Endothelial cell of umbilical vein (primary cell): Measurements from ENCODE around the gene ATRIP. TPM values are rescaled to one million over a fixed set of nuclear protein-coding genes. Genes with fewer than 3 reads are reported as not detected.

Experiments used
- BruUV-seq: library from RNA; stranded (reverse); fragments of 400-500 nt; replicated peaks from 2 replicates; lab custom pipeline; 2021; lab: Mats Ljungman, UMichigan
- CTCF ChIA-PET: fragments of 300-600, 350-600 bp; sonication (Branson Sonifier 250); formaldehyde crosslinking; loops from one replicate; lab custom pipeline; 2021; ENCODE audit warnings: antibody characterized with exemption, inconsistent platforms; lab: Charles Lee
- POLR2A ChIA-PET: fragments of 300-600, 350-600 bp; sonication (Branson Sonifier 250); formaldehyde crosslinking; loops from one replicate; lab custom pipeline; 2021; ENCODE audit warnings: antibody characterized with exemption, inconsistent platforms; lab: Charles Lee
- DNase-seq: peaks from one replicate; pipeline ENCODE4 v3.0.0-alpha.2; 2011; ENCODE audit warnings: low read depth, low spot score
- FAIRE-seq: peaks from 2 replicates; lab custom pipeline; 2011; peaks lifted over from hg19 to GRCh38; lab: Jason Lieb, UNC
- H2AFZ ChIP-seq: 2 replicates; pipeline ENCODE4 v1.6.0; 2012; ENCODE audit warnings: low read depth, low read length, control low read depth, inconsistent platforms
- H3K27ac ChIP-seq: 2 replicates; pipeline ENCODE4 v1.5.1; 2011; ENCODE audit warnings: low read depth, mild to moderate bottlenecking, control low read depth, low read length, moderate library complexity; ENCODE audit not compliant: insufficient read depth
- H3K27me3 ChIP-seq, 2 experiments: 2 replicates each; pipeline versions ENCODE4 v1.6.0 to v1.6.1; 2011; ENCODE audit warnings: low read length in 2 of 2, mixed read lengths in 1 of 2; ENCODE audit not compliant: control insufficient read depth in 2 of 2, insufficient read depth in 2 of 2
- H3K36me3 ChIP-seq, 2 experiments: 2 replicates in 1 of 2; 3 replicates in 1 of 2; pipeline ENCODE4 v1.5.1; 2011; ENCODE audit warnings: low read length in 2 of 2, mild to moderate bottlenecking in 1 of 2, moderate library complexity in 1 of 2; ENCODE audit not compliant: control insufficient read depth in 2 of 2, insufficient read depth in 2 of 2; ENCODE audit errors: extremely low read depth in 1 of 2
- H3K4me1 ChIP-seq: 3 replicates; pipeline ENCODE4 v1.5.1; 2011; ENCODE audit warnings: mild to moderate bottlenecking, low read length; ENCODE audit not compliant: control insufficient read depth, insufficient read depth; ENCODE audit errors: extremely low read depth
- H3K4me2 ChIP-seq: 2 replicates; pipeline ENCODE4 v1.6.1; 2011; ENCODE audit warnings: low read length, control low read depth, mixed read lengths; ENCODE audit not compliant: insufficient read depth
- H3K4me3 ChIP-seq, 3 experiments: fragments of 200-600 bp in 1 of 3; sonication (generic), shearing (Covaris generic) in 1 of 3; replicated peaks in 1 of 3; 2 replicates each; pipeline ENCODE4 v1.5.1; 2011 to 2016; ENCODE audit warnings: control low read depth in 3 of 3, low read length in 3 of 3, mild to moderate bottlenecking in 2 of 3, inconsistent platforms in 1 of 3, low read depth in 1 of 3, moderate library complexity in 1 of 3; ENCODE audit not compliant: insufficient read depth in 1 of 3
- H3K79me2 ChIP-seq: 2 replicates; pipeline ENCODE4 v1.6.0; 2012; ENCODE audit warnings: low read length, inconsistent platforms; ENCODE audit not compliant: control insufficient read depth, insufficient read depth
- H3K9ac ChIP-seq: replicated peaks from 2 replicates; pipeline ENCODE3; 2011; ENCODE audit warnings: low read length, control low read depth; ENCODE audit not compliant: insufficient read depth; ENCODE audit errors: extremely low read depth
- H3K9me1 ChIP-seq: replicated peaks from 3 replicates; pipeline ENCODE4 v1.6.0; 2011; ENCODE audit warnings: mild to moderate bottlenecking, low read length; ENCODE audit not compliant: control insufficient read depth, insufficient read depth; ENCODE audit errors: extremely low read depth
- H3K9me3 ChIP-seq: replicated peaks from 2 replicates; pipeline ENCODE4 v1.5.1; 2012; ENCODE audit warnings: low read length, inconsistent platforms; ENCODE audit not compliant: control insufficient read depth, insufficient read depth
- H4K20me1 ChIP-seq: replicated peaks from 2 replicates; pipeline ENCODE3; 2011; ENCODE audit warnings: mild to moderate bottlenecking, low read length; ENCODE audit not compliant: control insufficient read depth, insufficient read depth; ENCODE audit errors: extremely low read depth
- EZH2 ChIP-seq: IDR thresholded peaks from 2 replicates; pipeline ENCODE4 v1.6.1; 2012; ENCODE audit warnings: borderline replicate concordance, low read depth, mild to moderate bottlenecking, moderate library complexity, low read length, inconsistent platforms; ENCODE audit not compliant: severe bottlenecking
- FOS ChIP-seq: IDR thresholded peaks from 2 replicates; pipeline ENCODE4 v1.6.1; 2011; ENCODE audit warnings: mild to moderate bottlenecking, low read length, moderate library complexity, borderline replicate concordance; ENCODE audit not compliant: insufficient read depth
- GATA2 ChIP-seq: IDR thresholded peaks from 2 replicates; pipeline ENCODE4 v1.7.0; 2011; ENCODE audit warnings: low read depth, mild to moderate bottlenecking, moderate library complexity, mixed read lengths, low read length; ENCODE audit not compliant: insufficient read length, insufficient read depth
- JUN ChIP-seq: IDR thresholded peaks from 2 replicates; pipeline ENCODE4 v1.6.1; 2011; ENCODE audit warnings: borderline replicate concordance, low read depth; ENCODE audit not compliant: insufficient read length, insufficient read depth
- MYC ChIP-seq: IDR thresholded peaks from one replicate; pipeline ENCODE4 v1.6.1; 2011; ENCODE audit warnings: mild to moderate bottlenecking, low read depth, low read length
- POLR2A ChIP-seq: IDR thresholded peaks from 2 replicates; pipeline ENCODE4 v1.6.1; 2012; ENCODE audit warnings: low read depth, mild to moderate bottlenecking, control low read depth, low read length
- POLR2AphosphoS5 ChIP-seq: IDR thresholded peaks from 2 replicates; pipeline ENCODE4 v1.6.1; 2012; ENCODE audit warnings: low read depth, mild to moderate bottlenecking, control low read depth, low read length, moderate library complexity; ENCODE audit not compliant: insufficient read depth
- dilution Hi-C: fragments of 300-500 bp; cut with MboI; formaldehyde crosslinking; loops from one replicate; pipeline ENCODE4 v1.15.0; 2019; ENCODE audit warnings: low sequenced_read_pairs; ENCODE audit not compliant: extremely low pct_ligation_motif_present
- intact Hi-C: fragments of 100-400 bp; cut with micrococcal nuclease; formaldehyde crosslinking; loops from one replicate; pipeline ENCODE4 v1.10.0; 2022
- polyA plus RNA-seq, 4 experiments: library from polyadenylated mRNA; depleted of rRNA in 3 of 4; stranded (reverse) in 3 of 4; unstranded in 1 of 4; fragments of >200 nt; gene quantifications; 2 replicates each; pipeline versions ENCODE4 v1.2.1 to v1.2.3, GENCODE V29; 2011 to 2012; ENCODE audit warnings: missing spikeins in 1 of 4
- total RNA-seq: library from RNA; stranded (reverse); gene quantifications from 2 replicates; pipeline ENCODE4 v1.2.3, GENCODE V29; 2021
- TF ChIP-seq, protein P1 (sequence below): IDR thresholded peaks from 2 replicates; pipeline ENCODE4 v1.6.1; 2011; ENCODE audit not compliant: insufficient read depth, insufficient read length
- TF ChIP-seq, protein P2 (sequence below), 2 donors: IDR thresholded peaks; 1 replicate in 1 of 2; 2 replicates in 1 of 2; pipeline ENCODE4 v1.5.1; 2011; ENCODE audit warnings: low read length in 2 of 2, mild to moderate bottlenecking in 2 of 2, moderate library complexity in 2 of 2, control low read depth in 1 of 2, inconsistent platforms in 1 of 2, low read depth in 1 of 2; ENCODE audit not compliant: insufficient read depth in 1 of 2; ENCODE audit errors: extremely low read depth in 1 of 2

The ATRIP gene
- total and polyA plus RNA-seq, 2 donors (not counting 3 experiments of a cell fraction or from before 2014, with no cell fraction given): 10.6 to 14.7 TPM

DNA sequence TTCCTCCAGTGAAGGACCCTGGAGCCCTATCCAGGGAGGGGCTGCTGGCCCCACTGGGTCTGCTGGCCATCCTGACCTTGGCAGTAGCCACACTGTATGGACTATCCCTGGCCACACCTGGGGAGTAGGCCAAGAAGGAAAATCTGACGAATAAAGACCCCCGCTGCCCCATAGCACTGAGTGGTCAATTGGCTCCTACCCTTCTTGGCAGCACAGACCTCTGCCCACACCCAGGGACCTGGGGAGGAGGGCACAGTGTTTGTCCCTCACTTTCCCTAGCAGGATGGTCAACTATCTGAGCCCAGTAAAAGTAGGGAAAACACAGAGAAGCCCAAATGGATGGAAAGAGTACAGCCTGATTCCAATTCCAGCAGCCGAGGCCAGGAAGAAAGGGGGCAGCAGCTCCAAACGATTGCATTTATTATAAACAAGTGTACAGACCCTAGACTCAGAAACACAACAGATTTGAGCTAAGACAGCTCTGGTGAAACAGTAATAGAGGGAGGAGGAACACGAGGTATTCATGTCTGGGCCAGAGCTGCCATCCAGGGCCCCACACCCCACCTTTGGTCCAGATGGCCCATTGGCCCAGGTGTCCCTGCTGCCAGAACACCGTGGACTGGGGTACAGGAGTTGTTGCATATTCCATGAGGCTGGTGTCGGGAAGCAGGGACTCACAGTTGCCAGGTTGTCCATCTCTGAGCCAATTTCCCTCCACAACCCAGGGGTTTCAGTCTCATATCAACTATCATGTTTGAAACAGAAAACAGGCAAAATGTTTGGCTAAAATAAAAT is 21.1 kb downstream of the ATRIP start:
- H3K9ac ChIP-seq: peak overlapping the region; percentile 96
- peak overlapping the region; percentile 70 for H3K4me2 ChIP-seq
- no peak overlapping the region for H3K4me3 ChIP-seq

DNA sequence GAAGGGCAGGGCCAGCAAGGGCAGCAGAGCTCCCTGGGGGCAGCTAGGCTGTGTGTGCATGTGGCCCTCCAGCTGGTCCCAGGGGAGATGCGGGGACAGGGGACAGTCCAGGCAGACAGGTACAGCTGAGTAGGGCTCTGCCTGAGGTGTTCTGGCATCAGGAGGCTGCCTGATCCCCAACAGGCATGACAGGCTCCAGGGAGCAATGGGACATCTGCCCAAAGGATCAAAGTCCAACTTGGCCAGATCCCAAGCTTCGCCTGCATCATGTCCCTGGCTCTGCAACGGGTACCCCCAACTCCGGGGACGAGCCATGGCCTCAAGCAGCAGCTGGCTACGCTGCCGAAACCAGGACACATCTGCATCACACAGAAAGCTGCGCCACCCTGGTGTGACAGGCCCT is 21.8 kb downstream of the ATRIP start:
- H3K36me3 ChIP-seq: peaks cover 0 to 34% of the 10 kb centered on the region in 2 experiments
- H3K79me2 ChIP-seq: peaks cover 59% of the 10 kb centered on the region
- TF ChIP-seq FOS: no peak
- TF ChIP-seq POLR2AphosphoS5: peak; percentile 19
- no peak for TF ChIP-seq MYC
- TF ChIP-seq, protein P1, sequence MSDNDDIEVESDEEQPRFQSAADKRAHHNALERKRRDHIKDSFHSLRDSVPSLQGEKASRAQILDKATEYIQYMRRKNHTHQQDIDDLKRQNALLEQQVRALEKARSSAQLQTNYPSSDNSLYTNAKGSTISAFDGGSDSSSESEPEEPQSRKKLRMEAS: no peak
- TF ChIP-seq JUN: no peak
- TF ChIP-seq EZH2: no peak
- TF ChIP-seq, protein P2, sequence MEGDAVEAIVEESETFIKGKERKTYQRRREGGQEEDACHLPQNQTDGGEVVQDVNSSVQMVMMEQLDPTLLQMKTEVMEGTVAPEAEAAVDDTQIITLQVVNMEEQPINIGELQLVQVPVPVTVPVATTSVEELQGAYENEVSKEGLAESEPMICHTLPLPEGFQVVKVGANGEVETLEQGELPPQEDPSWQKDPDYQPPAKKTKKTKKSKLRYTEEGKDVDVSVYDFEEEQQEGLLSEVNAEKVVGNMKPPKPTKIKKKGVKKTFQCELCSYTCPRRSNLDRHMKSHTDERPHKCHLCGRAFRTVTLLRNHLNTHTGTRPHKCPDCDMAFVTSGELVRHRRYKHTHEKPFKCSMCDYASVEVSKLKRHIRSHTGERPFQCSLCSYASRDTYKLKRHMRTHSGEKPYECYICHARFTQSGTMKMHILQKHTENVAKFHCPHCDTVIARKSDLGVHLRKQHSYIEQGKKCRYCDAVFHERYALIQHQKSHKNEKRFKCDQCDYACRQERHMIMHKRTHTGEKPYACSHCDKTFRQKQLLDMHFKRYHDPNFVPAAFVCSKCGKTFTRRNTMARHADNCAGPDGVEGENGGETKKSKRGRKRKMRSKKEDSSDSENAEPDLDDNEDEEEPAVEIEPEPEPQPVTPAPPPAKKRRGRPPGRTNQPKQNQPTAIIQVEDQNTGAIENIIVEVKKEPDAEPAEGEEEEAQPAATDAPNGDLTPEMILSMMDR (IDR thresholded peaks at IDR 0.05; ENCODE audit: extremely low read depth in 1 of 2, insufficient read depth in 1 of 2, low read depth in 1 of 2, low read length in 2 of 2): no peak
- TF ChIP-seq POLR2A: peak; percentile 36
- TF ChIP-seq GATA2: no peak
- H2AFZ ChIP-seq: no peak overlapping the region
- no peak overlapping the region for H3K4me2 ChIP-seq
- H3K9ac ChIP-seq: no peak overlapping the region
- no peaks in the 10 kb centered on the region for H4K20me1 ChIP-seq
- H3K27ac ChIP-seq: no peak overlapping the region
- POLR2A ChIA-PET: no interaction called here
- DNase-seq (no peak), FAIRE-seq (no peak)
- H3K4me1 ChIP-seq: peaks cover 31% of the 10 kb centered on the region
- dilution Hi-C loops (no loop called here), intact Hi-C loops (no loop called here)
- no peaks in the 10 kb centered on the region for H3K9me1 ChIP-seq
- H3K4me3 ChIP-seq: no peak overlapping the region
- H3K9me3 ChIP-seq: no peaks in the 10 kb centered on the region
- CTCF ChIA-PET: interaction anchor here (1.2 to 6.2 kb wide), 2 partner anchors 32 to 81 kb away, joined by 3 to 63 read pairs; no protein-coding TSS in a partner anchor
- H3K27me3 ChIP-seq: no peaks in the 10 kb centered on the region
- no TSS peak for BruUV-seq

More for the DNA sequence above, 21.1 kb downstream of the ATRIP start:
- H3K27ac ChIP-seq: peak overlapping the region; percentile 98
- TF ChIP-seq GATA2: no peak
- TF ChIP-seq POLR2A: peak; percentile 22
- ChIA-PET POLR2A (no interaction called here), CTCF (interaction anchor here (1.3 to 6.2 kb wide), 3 partner anchors 32 to 82 kb away, joined by 6 to 63 read pairs (median 6); partner anchors contain the start of gene SHISA5)
- no peaks in the 10 kb centered on the region for H4K20me1 ChIP-seq
- H3K4me1 ChIP-seq: peaks cover 28% of the 10 kb centered on the region
- H3K9me1 ChIP-seq: no peaks in the 10 kb centered on the region
- intact Hi-C loops: no loop called here
- no peak for DNase-seq
- H3K79me2 ChIP-seq: peaks cover 56% of the 10 kb centered on the region
- no peaks in the 10 kb centered on the region for H3K9me3 ChIP-seq
- no peaks in the 10 kb centered on the region for H3K27me3 ChIP-seq
- BruUV-seq: no TSS peak
- peak; percentile 18 for FAIRE-seq
- dilution Hi-C loops: no loop called here
- H2AFZ ChIP-seq: no peak overlapping the region
- peaks cover 0 to 34% of the 10 kb centered on the region in 2 experiments for H3K36me3 ChIP-seq
